IPS-NIHi7 (cell line): ENCODE results near the gene DEPDC1B.
"Not testable (repeated sequence)": the region's sequence is repeated elsewhere in the genome, so short reads cannot be mapped to it uniquely, and the experiment has no call there.

Source experiments
- DNase-seq: peaks from one replicate; pipeline ENCODE4 v3.0.0; 2012; ENCODE audit warnings: mixed read lengths; ENCODE audit errors: extremely low spot score

Gene DEPDC1B

DNA sequence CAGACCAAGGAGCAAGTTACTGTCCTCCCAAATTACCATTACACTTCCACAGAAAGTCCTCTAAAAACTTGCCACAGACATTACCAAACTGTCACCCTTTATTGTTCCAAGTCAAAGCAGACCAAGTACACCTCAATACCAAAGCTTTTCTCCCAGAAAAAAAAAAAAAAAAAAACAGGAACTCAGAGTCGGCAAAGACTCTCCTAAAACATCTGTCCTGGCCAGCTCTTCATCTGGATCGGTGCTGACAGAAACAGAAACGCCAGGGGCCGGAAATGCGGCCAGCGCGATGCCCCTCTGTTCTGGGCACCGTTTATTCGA lies 718 bp downstream of the DEPDC1B start:
- DNase-seq = no peak

DNA sequence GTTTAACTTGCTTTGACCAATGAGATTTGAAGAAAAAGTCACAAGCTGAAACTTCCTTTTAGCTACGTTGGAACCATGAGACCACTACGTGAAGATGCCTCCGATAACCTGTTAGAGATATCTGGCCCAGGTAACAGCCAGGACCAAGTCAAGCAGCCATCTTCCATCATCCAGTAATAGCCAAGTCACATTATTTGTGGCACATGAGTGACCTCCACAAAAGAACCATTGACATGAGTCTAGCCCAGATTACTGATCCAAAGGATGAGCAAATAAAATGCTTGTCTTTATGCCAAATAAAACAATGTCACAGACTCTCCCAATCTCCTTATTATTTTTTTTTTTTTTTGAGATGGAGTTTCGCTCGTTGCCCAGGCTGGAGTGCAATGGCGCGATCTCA lies 1.6 kb downstream of the DEPDC1B start:
- DNase-seq = no peak

GRCh38 chr5:60690326-60690725 lies 9.6 kb downstream of the DEPDC1B start:
- DNase-seq = no peak

- DNase-seq = no peak
Measured at GRCh38 chr5:60688980-60689379, 11.0 kb downstream of the DEPDC1B start.

DNA sequence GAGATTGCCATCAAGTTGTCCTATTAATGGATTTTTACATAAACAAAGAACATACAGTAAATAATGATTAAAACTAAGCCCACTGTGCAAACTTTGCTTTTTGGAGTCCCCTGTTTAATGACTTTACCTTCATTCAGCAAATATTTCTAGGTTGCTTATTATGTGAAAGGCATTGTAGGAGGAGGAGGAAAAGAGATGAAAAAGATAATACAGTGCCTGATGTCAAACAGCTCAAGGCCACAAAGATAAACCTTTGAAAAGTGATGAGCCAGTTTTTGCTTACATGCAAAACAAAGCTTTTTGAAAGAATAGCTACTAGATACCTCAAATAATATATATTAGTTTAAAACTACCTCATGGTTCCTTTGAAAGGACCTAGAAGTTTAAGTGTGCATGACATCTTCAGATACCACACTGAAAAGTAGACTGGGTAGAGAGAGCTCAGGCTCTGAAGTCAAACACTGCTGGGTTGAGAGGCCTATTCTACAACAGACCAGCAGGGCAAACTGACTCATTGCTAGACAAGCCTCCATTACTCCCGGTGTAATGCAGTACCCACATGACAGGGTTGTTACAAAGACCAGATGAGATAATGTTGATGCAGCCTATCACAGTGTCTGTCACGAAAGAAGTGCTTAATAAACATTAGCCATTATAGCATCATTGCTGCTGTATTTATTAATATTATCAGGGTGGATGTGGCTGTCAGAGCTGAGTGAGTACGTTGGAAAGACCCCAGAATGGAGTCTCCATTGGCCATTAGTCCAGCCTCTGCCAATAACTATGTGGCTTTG lies 11.8 kb downstream of the DEPDC1B start:
- DNase-seq = peak; percentile 45

DNA sequence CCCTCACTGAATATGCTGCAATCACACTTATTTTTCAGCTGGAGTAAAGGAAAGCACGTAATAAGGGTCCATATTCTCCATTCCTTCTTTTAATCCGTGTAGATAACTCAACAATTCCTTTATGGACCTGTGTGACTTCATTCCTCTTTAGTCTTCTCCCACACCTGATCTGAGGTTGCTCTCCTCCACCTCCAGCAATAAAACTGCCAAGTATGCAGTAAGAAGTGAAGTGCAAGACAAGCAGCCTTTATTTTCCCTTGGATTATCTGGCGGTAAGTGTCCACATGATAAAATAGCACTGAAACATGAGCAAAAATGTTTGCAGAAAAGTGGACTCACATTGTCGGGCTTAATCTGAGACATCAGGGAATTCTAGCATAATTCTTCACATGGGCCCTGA lies 13.8 kb downstream of the DEPDC1B start:
- DNase-seq = no peak

- DNase-seq = no peak
Measured at GRCh38 chr5:60685700-60686099, 14.3 kb downstream of the DEPDC1B start.

GRCh38 chr5:60685028-60685427 lies 14.9 kb downstream of the DEPDC1B start:
- no peak for DNase-seq

DNA sequence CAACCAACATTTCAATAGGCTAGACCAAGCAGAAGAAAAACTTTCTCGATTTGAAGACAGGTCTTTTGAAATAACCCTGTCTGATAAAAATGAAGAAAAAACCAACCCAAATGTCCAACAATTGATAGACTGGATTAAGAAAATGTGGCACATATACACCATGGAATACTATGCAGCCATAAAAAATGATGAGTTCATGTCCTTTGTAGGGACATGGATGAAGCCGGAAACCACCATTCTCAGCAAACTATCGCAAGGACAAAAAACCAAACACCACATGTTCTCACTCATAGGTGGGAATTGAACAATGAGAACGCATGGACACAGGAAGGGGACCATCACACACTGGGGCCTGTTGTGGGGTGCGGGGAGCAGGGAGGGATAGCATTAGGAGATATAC lies 18.0 kb downstream of the DEPDC1B start:
- DNase-seq = not testable (repeated sequence)

DNA sequence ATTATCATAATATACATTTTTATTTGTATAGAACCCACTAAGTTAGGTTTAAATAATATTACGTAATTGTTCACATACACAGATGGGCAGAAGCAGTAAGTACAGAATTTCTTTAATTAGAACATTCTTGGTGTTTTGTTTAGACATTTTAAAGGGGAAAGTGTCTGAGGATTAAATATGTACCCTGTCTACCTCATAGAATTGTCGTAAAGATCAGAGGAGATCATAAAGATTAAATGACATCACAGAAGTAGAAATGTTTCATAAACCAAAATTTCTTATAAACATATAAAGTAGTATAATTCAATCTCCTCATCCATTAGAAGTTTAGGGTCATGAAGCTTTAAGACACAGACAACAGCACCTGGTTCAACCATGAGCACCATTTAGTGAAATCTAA lies 20.1 kb downstream of the DEPDC1B start:
- DNase-seq = no peak

GRCh38 chr5:60677850-60678664 lies 21.9 kb downstream of the DEPDC1B start:
- DNase-seq = peak; percentile 26

DNA sequence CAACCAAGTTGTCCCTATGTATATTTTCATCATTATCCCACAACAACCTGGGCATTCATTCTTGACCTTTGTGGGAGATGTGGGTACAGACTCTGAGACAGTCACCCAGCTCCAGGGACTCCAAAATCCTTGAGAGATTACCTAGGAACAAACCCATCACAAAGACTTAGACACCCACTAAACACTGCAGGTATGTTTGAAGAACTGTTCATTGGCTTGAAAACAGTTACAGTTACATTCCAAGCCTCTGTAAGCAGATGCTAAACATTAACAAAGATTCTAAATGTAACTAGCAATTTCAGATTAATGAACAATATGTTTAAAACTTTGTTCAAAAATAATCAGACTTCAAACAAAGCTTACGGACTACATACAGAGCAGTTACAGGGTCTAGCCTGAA lies 24.7 kb downstream of the DEPDC1B start:
- DNase-seq = no peak

DNA sequence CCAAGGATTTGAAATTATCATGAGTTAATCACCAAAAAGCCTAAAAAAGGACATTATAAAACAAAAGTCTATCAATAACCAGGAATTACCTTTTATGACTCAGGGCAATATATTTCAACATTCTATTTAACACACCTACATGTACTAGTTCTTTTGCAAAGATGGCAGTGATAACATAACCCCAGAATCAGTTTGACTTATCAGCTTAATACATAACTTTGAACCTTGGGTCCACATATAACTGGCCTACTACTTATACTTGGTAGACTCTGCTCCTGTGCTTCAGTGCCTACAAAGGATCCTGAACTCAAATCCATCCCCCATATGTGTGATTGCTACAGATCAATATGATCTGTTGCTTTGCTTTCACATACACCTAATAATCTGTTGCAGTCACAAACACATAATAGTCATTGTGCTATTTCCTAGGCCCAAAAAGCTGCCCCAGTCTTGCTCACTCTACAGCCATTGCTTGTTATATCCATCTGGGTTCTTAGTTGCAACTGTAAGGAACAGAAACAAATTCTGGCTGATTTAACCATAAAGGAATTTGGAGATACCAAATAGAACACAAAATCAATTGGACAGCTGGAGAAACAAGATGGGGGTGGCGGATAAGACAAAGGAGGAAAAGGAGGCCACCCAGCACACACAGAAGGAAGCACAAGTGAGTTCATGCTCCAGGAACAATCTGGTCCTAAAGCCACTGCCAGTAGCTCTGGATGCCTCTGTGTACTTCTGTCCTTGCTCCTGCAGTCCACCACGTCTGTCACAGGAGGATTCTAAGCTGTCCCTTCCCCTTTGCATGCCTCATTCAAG lies 25.5 kb downstream of the DEPDC1B start:
- DNase-seq = no peak

GRCh38 chr5:60673334-60673733 lies 26.6 kb downstream of the DEPDC1B start:
- no peak for DNase-seq

GRCh38 chr5:60672693-60673264 lies 27.2 kb downstream of the DEPDC1B start:
- no peak for DNase-seq

DNA sequence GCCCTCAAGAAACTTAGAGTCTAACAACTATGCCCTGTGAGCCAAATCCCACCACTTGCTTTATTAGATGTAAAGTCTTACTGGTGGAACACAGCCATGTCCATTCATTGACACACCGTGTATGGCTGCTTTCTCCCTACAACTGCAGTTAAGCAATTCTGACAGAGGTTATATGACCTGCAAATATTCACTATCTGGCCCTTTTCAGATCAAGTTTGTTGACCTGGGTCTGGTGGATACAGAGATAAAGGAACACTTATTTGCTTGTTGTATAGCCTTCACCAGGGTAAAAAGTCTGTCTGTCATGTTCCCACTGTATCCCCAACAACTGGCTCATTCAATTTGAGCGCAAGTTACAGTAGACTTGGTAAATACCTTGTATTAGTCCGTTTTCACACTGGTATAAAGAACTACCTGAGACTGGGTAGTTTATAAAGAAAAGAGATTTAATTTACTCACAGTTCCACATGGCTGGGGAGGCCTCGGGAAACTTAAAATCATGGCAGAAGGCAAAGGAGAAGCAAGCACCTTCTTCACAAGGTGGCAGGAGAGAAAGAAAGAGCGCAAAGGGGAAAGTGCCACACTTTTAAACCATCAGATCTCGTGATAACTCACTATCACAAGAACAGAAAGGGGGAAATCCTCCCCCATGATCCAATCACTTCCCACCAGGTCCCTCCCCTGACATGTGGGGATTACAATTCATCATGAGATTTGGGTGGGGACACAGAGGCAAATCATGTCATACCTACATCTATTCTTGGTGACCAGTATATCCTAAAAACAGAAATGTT lies 27.9 kb downstream of the DEPDC1B start:
- DNase-seq = no peak

DNA sequence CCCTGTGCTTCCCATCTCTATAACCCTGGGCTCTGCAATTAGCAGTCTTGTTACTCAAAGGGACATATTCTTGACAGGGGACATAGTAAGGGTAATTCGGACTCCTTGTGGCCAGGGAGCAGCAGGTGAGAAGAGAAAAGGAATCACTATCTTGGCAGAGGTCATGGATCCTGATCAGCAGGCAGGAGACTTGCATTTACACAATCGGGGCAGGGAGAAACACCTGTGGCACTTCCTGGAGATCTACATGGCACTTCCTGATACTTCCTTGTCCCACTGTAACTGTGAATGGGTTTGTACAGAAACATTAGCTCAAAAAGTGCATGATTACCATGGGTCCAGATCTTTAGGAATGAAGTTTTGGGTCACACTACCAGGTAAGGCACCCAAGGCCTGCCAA lies 29.2 kb downstream of the DEPDC1B start:
- no peak for DNase-seq

GRCh38 chr5:60668686-60669304 lies 31.2 kb downstream of the DEPDC1B start:
- DNase-seq = no peak

GRCh38 chr5:60651872-60652620 lies 47.9 kb downstream of the DEPDC1B start:
- no peak for DNase-seq

- no peak for DNase-seq
Measured at GRCh38 chr5:60649288-60649917, 50.6 kb downstream of the DEPDC1B start.
